Hepatocyte (in vitro differentiated cells): ENCODE measurements around the gene SOST. TPM values are rescaled to one million over a fixed set of nuclear protein-coding genes. Genes with fewer than 3 reads are reported as not detected.

ENCODE experiments used
- DNase-seq: peaks from one replicate; pipeline ENCODE4 v3.0.0-alpha.2; 2016; ENCODE audit warnings: low spot score
- H2AFZ ChIP-seq: fragments of 200-600 bp; sonication (generic); 2 replicates; pipeline ENCODE4 v1.6.0; 2016; ENCODE audit warnings: antibody characterized with exemption, mild to moderate bottlenecking
- H3K27ac ChIP-seq: fragments of 200-600 bp; sonication (generic); 2 replicates; pipeline ENCODE4 v1.5.1; 2016; ENCODE audit warnings: mild to moderate bottlenecking
- H3K27me3 ChIP-seq: fragments of 200-600 bp; sonication (generic); 2 replicates; pipeline ENCODE4 v1.6.1; 2016
- H3K36me3 ChIP-seq: fragments of 200-600 bp; sonication (generic); replicated peaks from 2 replicates; pipeline ENCODE4 v1.5.1; 2016; ENCODE audit warnings: low read depth; ENCODE audit not compliant: insufficient read depth
- H3K4me1 ChIP-seq: fragments of 200-600 bp; sonication (generic); 2 replicates; pipeline ENCODE4 v1.5.1; 2016; ENCODE audit warnings: mild to moderate bottlenecking, moderate library complexity; ENCODE audit not compliant: insufficient read depth
- H3K4me2 ChIP-seq: fragments of 200-600 bp; sonication (generic); 2 replicates; pipeline ENCODE4 v1.6.0; 2016
- H3K4me3 ChIP-seq: fragments of 200-600 bp; sonication (generic); 2 replicates; pipeline ENCODE4 v1.5.1; 2016; ENCODE audit warnings: mild to moderate bottlenecking
- H3K79me2 ChIP-seq: fragments of 200-600 bp; sonication (generic); 2 replicates; pipeline ENCODE4 v1.6.0; 2017; ENCODE audit warnings: mild to moderate bottlenecking
- H3K9me2 ChIP-seq: fragments of 200-600 bp; sonication (generic); replicated peaks from 2 replicates; pipeline ENCODE4 v1.6.0; 2017; ENCODE audit warnings: mild to moderate bottlenecking; ENCODE audit not compliant: insufficient read depth
- H3K9me3 ChIP-seq: fragments of 200-600 bp; sonication (generic); 2 replicates; pipeline ENCODE4 v1.5.1; 2016; ENCODE audit warnings: low read depth, mild to moderate bottlenecking
- H4K20me1 ChIP-seq: fragments of 200-600 bp; sonication (generic); 2 replicates; pipeline ENCODE4 v1.6.0; 2016; ENCODE audit warnings: mild to moderate bottlenecking; ENCODE audit not compliant: insufficient read depth, poor library complexity, severe bottlenecking
- EZH2 ChIP-seq: fragments of 200-600 bp; sonication (generic); IDR thresholded peaks from 2 replicates; pipeline ENCODE4 v1.6.1; 2016; ENCODE audit warnings: antibody characterized with exemption, mild to moderate bottlenecking, borderline replicate concordance
- EZH2phosphoT487 ChIP-seq: fragments of 200-600 bp; sonication (generic); IDR thresholded peaks from one replicate; pipeline ENCODE4 v1.6.1; 2018; ENCODE audit warnings: antibody characterized with exemption, mild to moderate bottlenecking, low read depth, moderate library complexity; ENCODE audit not compliant: unreplicated experiment, severe bottlenecking
- WGBS: methylation state at CpG from one replicate; pipeline ENCODE4 v1.1.6; 2016; ENCODE audit warnings: low lambda C conversion rate; ENCODE audit errors: missing lambda C conversion rate; 5-methylcytosine and 5-hydroxymethylcytosine counted together
- polyA plus RNA-seq: library from polyadenylated mRNA; unstranded; fragments of >200 nt; fragmentation: Nextera tagmentation; extraction: Ambion mirVana; gene quantifications from 2 replicates; pipeline ENCODE4 v1.2.1, GENCODE V29; 2016
- total RNA-seq: library from RNA; depleted of rRNA; stranded (reverse); fragments of >200 nt; gene quantifications from 2 replicates; pipeline ENCODE4 v1.2.3, GENCODE V29; 2014
- TF ChIP-seq, protein P1 (sequence below): fragments of 200-600 bp; sonication (generic); IDR thresholded peaks from 2 replicates; pipeline ENCODE4 v1.5.1; 2016; ENCODE audit warnings: antibody characterized with exemption, mild to moderate bottlenecking; ENCODE audit not compliant: poor library complexity

Gene SOST
- total and polyA plus RNA-seq, 2 experiments from 2014 or later, result not detected

DNA sequence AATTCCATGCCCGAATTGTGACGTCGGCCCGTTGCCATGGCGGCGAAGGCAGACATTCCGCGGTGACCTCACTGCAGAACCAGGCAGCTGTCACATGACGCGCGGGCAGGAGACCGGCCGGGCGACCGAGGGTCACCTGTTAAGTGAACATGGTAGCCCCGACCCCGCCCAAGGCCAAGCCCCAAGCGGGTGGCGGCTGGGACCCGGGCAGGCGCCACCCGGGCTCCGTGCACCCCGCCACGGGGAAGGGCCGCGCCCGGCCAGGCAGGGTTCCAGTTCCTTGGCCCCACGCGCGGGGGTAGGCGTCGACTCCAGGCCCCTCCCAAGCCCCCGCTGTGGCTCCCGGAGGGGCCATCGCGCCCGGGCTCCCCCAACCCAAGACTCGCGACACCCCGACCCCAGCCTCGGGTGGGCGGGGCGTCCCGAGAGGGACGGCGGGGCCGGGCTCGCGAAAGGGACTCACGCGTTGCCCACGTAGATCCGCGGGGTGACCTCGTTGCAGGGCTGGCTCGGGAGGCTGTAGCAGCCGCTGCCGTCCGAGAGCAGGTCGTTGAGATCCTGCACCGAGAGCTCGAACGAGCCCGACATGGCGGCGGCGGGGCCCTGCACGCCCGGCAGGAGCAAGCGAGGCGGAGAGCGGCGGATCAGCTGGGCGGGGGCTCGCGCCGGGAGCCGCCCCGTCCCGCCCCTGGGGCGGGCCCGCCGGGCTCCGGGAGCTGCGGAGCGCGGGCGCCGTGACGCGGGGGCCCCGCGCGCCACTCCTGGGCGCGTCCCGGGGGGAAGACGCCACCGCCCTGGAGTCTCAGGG is 19.9 kb upstream of the SOST start, which contains the start of gene DUSP3:
Gene DUSP3 (minus strand): TSS at position 641 of the 808 bp plus-strand sequence. CDS start 53 bp downstream, at position 588.
- no peaks in the 10 kb centered on the region for H3K36me3 ChIP-seq
- H4K20me1 ChIP-seq, result no peaks in the 10 kb centered on the region
- H3K4me1 ChIP-seq, result peaks cover 21% of the 10 kb centered on the region
- peak; percentile 98 for DNase-seq
- H3K9me3 ChIP-seq, result no peaks in the 10 kb centered on the region
- peak within 1 kb of the TSS; percentile 99 for H3K27ac ChIP-seq
- peak within 1 kb of the TSS; percentile 90 for H3K4me3 ChIP-seq
- peak within 1 kb of the TSS; percentile 83 for H2AFZ ChIP-seq
- peak within 1 kb of the TSS; percentile 95 for H3K4me2 ChIP-seq
- WGBS, result 2% methylated on average over 58 of the region's 100 CpGs
- TF ChIP-seq, protein P1, sequence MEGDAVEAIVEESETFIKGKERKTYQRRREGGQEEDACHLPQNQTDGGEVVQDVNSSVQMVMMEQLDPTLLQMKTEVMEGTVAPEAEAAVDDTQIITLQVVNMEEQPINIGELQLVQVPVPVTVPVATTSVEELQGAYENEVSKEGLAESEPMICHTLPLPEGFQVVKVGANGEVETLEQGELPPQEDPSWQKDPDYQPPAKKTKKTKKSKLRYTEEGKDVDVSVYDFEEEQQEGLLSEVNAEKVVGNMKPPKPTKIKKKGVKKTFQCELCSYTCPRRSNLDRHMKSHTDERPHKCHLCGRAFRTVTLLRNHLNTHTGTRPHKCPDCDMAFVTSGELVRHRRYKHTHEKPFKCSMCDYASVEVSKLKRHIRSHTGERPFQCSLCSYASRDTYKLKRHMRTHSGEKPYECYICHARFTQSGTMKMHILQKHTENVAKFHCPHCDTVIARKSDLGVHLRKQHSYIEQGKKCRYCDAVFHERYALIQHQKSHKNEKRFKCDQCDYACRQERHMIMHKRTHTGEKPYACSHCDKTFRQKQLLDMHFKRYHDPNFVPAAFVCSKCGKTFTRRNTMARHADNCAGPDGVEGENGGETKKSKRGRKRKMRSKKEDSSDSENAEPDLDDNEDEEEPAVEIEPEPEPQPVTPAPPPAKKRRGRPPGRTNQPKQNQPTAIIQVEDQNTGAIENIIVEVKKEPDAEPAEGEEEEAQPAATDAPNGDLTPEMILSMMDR, result no peak
- TF ChIP-seq EZH2phosphoT487 (no peak), EZH2 (no peak)
- H3K9me2 ChIP-seq, result no peaks in the 10 kb centered on the region
- H3K27me3 ChIP-seq, result no peaks in the 10 kb centered on the region
- H3K79me2 ChIP-seq, result peaks cover 30% of the 10 kb centered on the region

DNA sequence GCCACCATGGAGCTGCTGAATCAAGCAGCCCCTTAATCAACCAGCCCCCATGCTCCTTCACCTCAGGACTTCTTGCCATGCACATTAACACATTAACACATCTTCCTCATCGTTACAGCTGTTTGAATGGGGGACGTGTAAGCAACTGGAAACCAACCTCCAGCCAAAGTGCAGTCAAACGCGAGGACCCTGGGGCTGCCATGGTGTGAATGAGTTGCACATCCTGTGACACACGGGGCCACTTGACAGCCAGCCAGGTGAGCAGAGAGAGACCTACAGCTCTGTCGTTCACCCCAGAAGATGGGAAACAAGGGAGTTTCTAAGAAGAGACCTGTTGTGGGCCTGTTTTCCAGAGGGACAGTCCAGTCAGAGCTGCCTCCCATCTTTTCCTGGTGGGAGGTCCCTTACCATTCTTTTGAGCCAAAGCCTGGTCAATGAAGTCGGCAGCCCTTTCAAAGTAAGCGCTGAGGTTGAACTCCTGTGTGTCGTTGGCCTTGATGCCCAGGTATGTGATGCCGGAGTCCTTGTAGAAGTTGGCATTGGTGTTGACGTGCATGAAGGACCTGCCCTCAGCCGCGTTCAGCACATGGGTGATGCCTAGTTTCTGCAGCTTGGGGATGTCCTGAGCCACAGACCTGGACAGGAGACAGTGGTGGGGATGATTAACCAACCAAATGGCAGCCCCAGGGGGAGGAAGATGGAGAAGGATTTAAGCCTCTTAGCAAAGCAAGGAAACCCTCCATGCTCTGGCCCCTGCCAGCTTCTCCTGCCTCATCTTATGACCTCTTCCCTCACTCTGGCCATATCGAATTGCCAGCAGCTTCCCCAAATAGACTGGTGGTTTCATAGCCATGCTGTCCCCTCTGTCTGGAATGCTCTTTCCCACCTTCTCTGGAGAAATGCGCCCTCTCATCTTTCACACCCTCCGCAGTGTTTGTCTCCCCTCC is 16.0 kb upstream of the SOST start:
- H3K27ac ChIP-seq, result no peak overlapping the region
- peaks cover 30% of the 10 kb centered on the region for H3K79me2 ChIP-seq
- H3K4me1 ChIP-seq, result peaks cover 30% of the 10 kb centered on the region
- no peaks in the 10 kb centered on the region for H3K9me2 ChIP-seq
- peaks cover 4% of the 10 kb centered on the region for H3K36me3 ChIP-seq
- no peak overlapping the region for H3K4me3 ChIP-seq
- no peaks in the 10 kb centered on the region for H4K20me1 ChIP-seq
- no peak overlapping the region for H2AFZ ChIP-seq
- H3K9me3 ChIP-seq, result no peaks in the 10 kb centered on the region
- TF ChIP-seq, protein P1, result no peak
- TF ChIP-seq EZH2 (no peak), EZH2phosphoT487 (no peak)
- DNase-seq, result no peak
- no peaks in the 10 kb centered on the region for H3K27me3 ChIP-seq
- H3K4me2 ChIP-seq, result no peak overlapping the region
- 97% methylated on average over 16 of the region's 16 CpGs for WGBS

DNA sequence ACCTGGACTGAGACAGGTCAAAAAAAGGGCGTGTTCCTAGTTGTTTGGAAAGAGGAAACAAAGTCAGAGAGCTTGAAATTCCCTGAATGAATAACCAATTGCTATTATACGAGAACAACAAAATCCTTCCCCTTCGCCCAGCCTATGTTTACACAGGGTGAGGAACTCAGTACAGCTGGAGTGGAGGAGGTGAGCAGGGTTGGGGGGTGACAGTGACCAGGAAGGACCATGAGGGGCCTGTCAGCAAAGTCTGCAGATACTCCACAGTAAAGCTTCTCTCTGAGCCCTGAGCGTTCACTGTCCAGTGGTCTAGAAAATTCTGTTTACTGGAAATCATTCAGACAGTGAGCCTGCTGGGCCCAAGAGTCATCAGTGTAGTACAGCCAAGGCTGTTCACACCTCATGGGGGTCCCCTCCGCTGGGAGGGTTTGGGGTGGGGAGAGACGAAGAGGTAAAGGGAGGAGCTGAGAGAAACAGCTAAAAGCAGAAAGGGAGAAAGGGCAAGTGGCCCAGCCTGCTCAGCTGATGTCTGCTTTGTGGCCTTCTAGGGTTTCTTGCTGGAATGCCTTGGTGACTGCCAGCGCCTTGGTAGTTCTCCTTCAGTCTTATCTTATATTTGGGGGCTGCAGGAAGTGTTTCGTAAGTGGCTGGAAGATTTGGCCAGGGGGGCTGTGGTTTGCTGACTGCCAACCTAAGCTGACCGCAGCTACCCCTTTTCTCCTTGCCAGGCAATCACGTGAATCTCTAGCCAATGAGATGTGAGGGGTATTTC is 14.5 kb upstream of the SOST start:
- no peak for DNase-seq
- Histone ChIP-seq H4K20me1 (no peaks in the 10 kb centered on the region), H3K27me3 (no peaks in the 10 kb centered on the region), H3K4me3 (no peak overlapping the region), H2AFZ (no peak overlapping the region), H3K4me1 (peaks cover 25% of the 10 kb centered on the region), H3K27ac (peak overlapping the region; percentile 67), H3K36me3 (peaks cover 4% of the 10 kb centered on the region), H3K9me3 (no peaks in the 10 kb centered on the region), H3K4me2 (no peak overlapping the region), H3K9me2 (no peaks in the 10 kb centered on the region), H3K79me2 (peaks cover 30% of the 10 kb centered on the region)
- TF ChIP-seq EZH2phosphoT487 (no peak), EZH2 (no peak)
- TF ChIP-seq, protein P1, result no peak
- WGBS, result 61% methylated on average over 10 of the region's 10 CpGs
